H9 (cell line): Measurements from ENCODE around the gene CDC45. TPM values are rescaled to one million over a fixed set of nuclear protein-coding genes. Genes with fewer than 3 reads are reported as not detected.

ENCODE experiments used
- DNase-seq: peaks from one replicate; pipeline ENCODE4 v3.0.0-alpha.2; 2017
- H2AFZ ChIP-seq: one replicate; pipeline ENCODE4 v1.6.1; 2013; ENCODE audit warnings: mild to moderate bottlenecking, low read length, control low read depth, moderate library complexity
- H2AK5ac ChIP-seq: 2 replicates; pipeline ENCODE4 v1.6.1; 2013; ENCODE audit warnings: low read length, control low read depth, mixed read lengths; ENCODE audit not compliant: insufficient read length
- H2BK120ac ChIP-seq: one replicate; pipeline ENCODE4 v1.6.1; 2013; ENCODE audit warnings: low read depth, mild to moderate bottlenecking, low read length, control low read depth, inconsistent platforms; ENCODE audit not compliant: poor library complexity, severe bottlenecking
- H2BK12ac ChIP-seq: 2 replicates; pipeline ENCODE4 v1.6.1; 2013; ENCODE audit warnings: low read length, control low read depth, mixed read lengths, low read depth; ENCODE audit not compliant: insufficient read length
- H2BK15ac ChIP-seq: 2 replicates; pipeline ENCODE4 v1.6.1; 2013; ENCODE audit warnings: low read depth, low read length, control low read depth
- H2BK20ac ChIP-seq: one replicate; pipeline ENCODE4 v1.6.1; 2013; ENCODE audit warnings: low read depth, mild to moderate bottlenecking, low read length, control low read depth, inconsistent platforms; ENCODE audit not compliant: poor library complexity, severe bottlenecking
- H2BK5ac ChIP-seq: 2 replicates; pipeline ENCODE4 v1.6.1; 2013; ENCODE audit warnings: low read length, control low read depth, mixed read lengths; ENCODE audit not compliant: insufficient read length
- H3K14ac ChIP-seq: 2 replicates; pipeline ENCODE4 v1.6.1; 2013; ENCODE audit warnings: low read length, control low read depth; ENCODE audit not compliant: insufficient read depth
- H3K18ac ChIP-seq: 2 replicates; pipeline ENCODE4 v1.6.1; 2013; ENCODE audit warnings: low read depth, mild to moderate bottlenecking, mixed read lengths, low read length, control low read depth; ENCODE audit not compliant: insufficient read length
- H3K23ac ChIP-seq: 2 replicates; pipeline ENCODE4 v1.6.1; 2013; ENCODE audit warnings: low read length, control low read depth, mixed read lengths, low read depth; ENCODE audit not compliant: insufficient read length
- H3K23me2 ChIP-seq: 2 replicates; pipeline ENCODE4 v1.6.1; 2013; ENCODE audit warnings: low read depth, mild to moderate bottlenecking, mixed read lengths, low read length, control low read depth; ENCODE audit not compliant: insufficient read length, poor library complexity, severe bottlenecking
- H3K27ac ChIP-seq: 2 replicates; pipeline ENCODE4 v1.5.1; 2013; ENCODE audit warnings: low read length, control low read depth, mixed read lengths, low read depth; ENCODE audit not compliant: insufficient read length
- H3K27me3 ChIP-seq: 2 replicates; pipeline ENCODE4 v1.6.1; 2013; ENCODE audit warnings: low read length, control low read depth, inconsistent platforms; ENCODE audit not compliant: insufficient read depth
- H3K4ac ChIP-seq: 2 replicates; pipeline ENCODE4 v1.6.1; 2013; ENCODE audit warnings: low read depth, mild to moderate bottlenecking, control low read depth, inconsistent platforms, low read length, moderate library complexity
- H3K4me1 ChIP-seq: 2 replicates; pipeline ENCODE4 v1.6.1; 2013; ENCODE audit warnings: low read length, control low read depth, inconsistent platforms; ENCODE audit not compliant: insufficient read depth
- H3K4me2 ChIP-seq: 2 replicates; pipeline ENCODE4 v1.6.1; 2013; ENCODE audit warnings: low read length, control low read depth, mixed read lengths; ENCODE audit not compliant: insufficient read length, insufficient read depth
- H3K56ac ChIP-seq: 2 replicates; pipeline ENCODE4 v1.6.1; 2013; ENCODE audit warnings: low read depth, mild to moderate bottlenecking, mixed read lengths, low read length, control low read depth; ENCODE audit not compliant: insufficient read length
- H3K79me1 ChIP-seq: 2 replicates; pipeline ENCODE4 v1.6.1; 2013; ENCODE audit warnings: low read depth, mild to moderate bottlenecking, moderate library complexity, low read length, control low read depth, inconsistent platforms; ENCODE audit not compliant: insufficient read depth, poor library complexity, severe bottlenecking
- H3K79me2 ChIP-seq: 2 replicates; pipeline ENCODE4 v1.6.1; 2013; ENCODE audit warnings: low read length, control low read depth, inconsistent platforms; ENCODE audit not compliant: insufficient read depth
- H3K9ac ChIP-seq: 2 replicates; pipeline ENCODE4 v1.6.1; 2013; ENCODE audit warnings: low read length, control low read depth, mixed read lengths; ENCODE audit not compliant: insufficient read length; ENCODE audit errors: extremely low read depth
- H3K9me3 ChIP-seq: one replicate; pipeline ENCODE4 v1.6.1; 2013; ENCODE audit warnings: low read depth, low read length, inconsistent platforms; ENCODE audit not compliant: control insufficient read depth
- H3T11ph ChIP-seq: one replicate; pipeline ENCODE4 v1.6.1; 2013; ENCODE audit warnings: mild to moderate bottlenecking, low read length, control low read depth, inconsistent platforms
- H4K20me1 ChIP-seq: one replicate; pipeline ENCODE4 v1.6.1; 2013; ENCODE audit not compliant: control insufficient read depth, insufficient read length, insufficient read depth
- H4K5ac ChIP-seq: 2 replicates; pipeline ENCODE4 v1.6.1; 2013; ENCODE audit warnings: low read depth, mild to moderate bottlenecking, mixed read lengths, low read length, control low read depth; ENCODE audit not compliant: insufficient read length
- H4K8ac ChIP-seq: replicated peaks from 2 replicates; pipeline ENCODE4 v1.6.1; 2013; ENCODE audit warnings: low read length, control low read depth, mixed read lengths, low read depth; ENCODE audit not compliant: insufficient read length
- H4K91ac ChIP-seq: 2 replicates; pipeline ENCODE4 v1.6.1; 2013; ENCODE audit warnings: low read depth, mild to moderate bottlenecking, moderate library complexity, mixed read lengths, low read length, control low read depth; ENCODE audit not compliant: insufficient read length
- H3K27ac Mint-ChIP-seq, 3 experiments: 2 replicates in 2 of 3; 3 replicates in 1 of 3; pipeline ENCODE4 v1.8.0; 2020 to 2021; ENCODE audit warnings: mixed read lengths in 3 of 3, mild to moderate bottlenecking in 1 of 3, moderate library complexity in 1 of 3
- H3K27me3 Mint-ChIP-seq: 2 replicates; pipeline ENCODE4 v1.8.0; 2021; ENCODE audit warnings: low read depth, mild to moderate bottlenecking, moderate library complexity, mixed read lengths
- H3K36me3 Mint-ChIP-seq, 3 experiments: 2 replicates in 2 of 3; 3 replicates in 1 of 3; pipeline ENCODE4 v1.8.0; 2020 to 2021; ENCODE audit warnings: low read depth in 3 of 3, mixed read lengths in 3 of 3; ENCODE audit not compliant: insufficient read depth in 1 of 3
- H3K4me1 Mint-ChIP-seq, 2 experiments: 2 replicates each; pipeline ENCODE4 v1.8.0; 2020; ENCODE audit warnings: mixed read lengths in 2 of 2
- H3K4me3 Mint-ChIP-seq, 2 experiments: 2 replicates in 1 of 2; 3 replicates in 1 of 2; pipeline ENCODE4 v1.8.0; 2020 to 2021; ENCODE audit warnings: mild to moderate bottlenecking in 2 of 2, mixed read lengths in 2 of 2, moderate library complexity in 1 of 2
- H3K9me3 Mint-ChIP-seq, 2 experiments: 2 replicates in 1 of 2; 3 replicates in 1 of 2; pipeline ENCODE4 v1.8.0; 2020; ENCODE audit warnings: mild to moderate bottlenecking in 2 of 2, mixed read lengths in 2 of 2, moderate library complexity in 1 of 2
- WGBS: extraction: QIAGEN DNeasy Blood & Tissue Kit; methylation state at CpG from one replicate; pipeline ENCODE4 v1.1.7; 2013; ENCODE audit warnings: missing lambda C conversion rate, low lambda C conversion rate, mixed read lengths; ENCODE audit not compliant: insufficient read length; ENCODE audit errors: extremely low coverage; 5-methylcytosine and 5-hydroxymethylcytosine counted together
- total RNA-seq: library from RNA; stranded (reverse); gene quantifications from 2 replicates; pipeline ENCODE4 v1.2.1, GENCODE V29; 2021
- TF ChIP-seq, protein P1 (sequence below): fragments of 200-600 bp; sonication (generic); conservative IDR thresholded peaks from 3 replicates; pipeline ENCODE4 v1.8.0; 2021; ENCODE audit warnings: antibody characterized with exemption, mild to moderate bottlenecking

Gene CDC45
- total RNA-seq, 1 experiment from 2014 or later, result 35.7 TPM

DNA sequence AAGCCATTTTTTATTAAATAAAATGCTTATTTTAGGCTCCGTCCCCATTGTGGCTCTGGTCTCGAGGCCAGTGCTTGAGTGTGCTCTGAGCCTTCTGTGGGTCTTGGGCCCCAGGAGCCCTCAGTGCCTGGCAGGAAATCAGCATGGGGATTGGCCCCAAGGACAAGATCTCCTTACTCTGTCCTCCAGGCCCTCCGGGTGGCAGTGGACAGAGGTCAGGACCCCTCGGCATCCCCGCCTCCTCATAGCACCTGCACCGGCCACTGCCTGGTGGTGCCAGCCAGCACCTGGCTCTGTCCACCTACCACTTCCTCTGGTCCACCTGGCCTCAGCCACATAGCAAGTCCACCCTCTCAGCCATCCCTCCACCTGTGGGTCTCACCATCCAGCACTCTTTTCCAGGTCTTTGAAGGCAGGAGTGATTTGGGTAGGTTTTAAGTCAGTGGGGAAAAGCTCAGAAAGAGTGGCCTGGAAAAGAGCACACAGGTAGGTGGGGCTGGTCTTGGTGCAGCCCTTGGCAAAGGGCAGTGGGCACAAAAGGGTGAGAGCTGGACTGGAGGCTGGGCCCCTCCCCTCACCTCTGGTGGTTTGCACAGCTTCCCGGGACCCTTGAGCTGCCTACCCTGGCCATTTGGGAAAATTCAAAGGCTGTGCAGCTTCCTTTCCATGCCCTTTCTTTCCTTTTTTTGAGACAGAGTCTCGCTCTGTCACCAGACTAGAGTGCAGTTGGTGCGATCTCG is 41.0 kb downstream of the CDC45 start:
- no peaks in the 10 kb centered on the region for H3K4me1 ChIP-seq
- no peaks in the 10 kb centered on the region for H3K79me2 ChIP-seq
- Mint-ChIP-seq H3K4me1 (peaks cover 8 to 12% of the 10 kb centered on the region in 2 experiments; a peak in 3 of 4 replicates), H3K9me3 (no peaks in the 10 kb centered on the region), H3K27me3 (peaks cover 50% of the 10 kb centered on the region), H3K4me3 (no peak overlapping the region; a peak in 1 of 5 replicates), H3K36me3 (peaks cover 6 to 24% (median 24%) of the 10 kb centered on the region in 3 experiments; a peak in 4 of 7 replicates), H3K27ac (no peak overlapping the region)
- H3K14ac ChIP-seq, result no peak overlapping the region
- H2AFZ ChIP-seq, result no peak overlapping the region
- no peaks in the 10 kb centered on the region for H3K79me1 ChIP-seq
- no peak overlapping the region for H4K91ac ChIP-seq
- TF ChIP-seq, protein P1, sequence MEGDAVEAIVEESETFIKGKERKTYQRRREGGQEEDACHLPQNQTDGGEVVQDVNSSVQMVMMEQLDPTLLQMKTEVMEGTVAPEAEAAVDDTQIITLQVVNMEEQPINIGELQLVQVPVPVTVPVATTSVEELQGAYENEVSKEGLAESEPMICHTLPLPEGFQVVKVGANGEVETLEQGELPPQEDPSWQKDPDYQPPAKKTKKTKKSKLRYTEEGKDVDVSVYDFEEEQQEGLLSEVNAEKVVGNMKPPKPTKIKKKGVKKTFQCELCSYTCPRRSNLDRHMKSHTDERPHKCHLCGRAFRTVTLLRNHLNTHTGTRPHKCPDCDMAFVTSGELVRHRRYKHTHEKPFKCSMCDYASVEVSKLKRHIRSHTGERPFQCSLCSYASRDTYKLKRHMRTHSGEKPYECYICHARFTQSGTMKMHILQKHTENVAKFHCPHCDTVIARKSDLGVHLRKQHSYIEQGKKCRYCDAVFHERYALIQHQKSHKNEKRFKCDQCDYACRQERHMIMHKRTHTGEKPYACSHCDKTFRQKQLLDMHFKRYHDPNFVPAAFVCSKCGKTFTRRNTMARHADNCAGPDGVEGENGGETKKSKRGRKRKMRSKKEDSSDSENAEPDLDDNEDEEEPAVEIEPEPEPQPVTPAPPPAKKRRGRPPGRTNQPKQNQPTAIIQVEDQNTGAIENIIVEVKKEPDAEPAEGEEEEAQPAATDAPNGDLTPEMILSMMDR, result no peak
- H4K8ac ChIP-seq, result no peak overlapping the region
- WGBS, result no CpG with 5 or more reads among the region's 10 CpGs
- H2BK12ac ChIP-seq, result no peak overlapping the region
- H2BK120ac ChIP-seq, result no peak overlapping the region
- H3T11ph ChIP-seq, result no peak overlapping the region
- no peak for DNase-seq
- H3K56ac ChIP-seq, result no peak overlapping the region
- H2BK20ac ChIP-seq, result no peak overlapping the region
- H3K4ac ChIP-seq, result no peak overlapping the region
- H3K23ac ChIP-seq, result no peak overlapping the region
- no peak overlapping the region for H3K27ac ChIP-seq
- H2BK5ac ChIP-seq, result no peak overlapping the region
- peaks cover 14% of the 10 kb centered on the region for H3K23me2 ChIP-seq
- no peaks in the 10 kb centered on the region for H3K9me3 ChIP-seq
- H3K9ac ChIP-seq, result no peak overlapping the region
- no peak overlapping the region for H4K5ac ChIP-seq
- H2AK5ac ChIP-seq, result no peak overlapping the region
- no peak overlapping the region for H3K4me2 ChIP-seq
- no peaks in the 10 kb centered on the region for H4K20me1 ChIP-seq
- H2BK15ac ChIP-seq, result no peak overlapping the region
- no peak overlapping the region for H3K18ac ChIP-seq
- peaks cover 4% of the 10 kb centered on the region; the same call in 1 of the 2 replicates for H3K27me3 ChIP-seq
